GM23338 (cell line): ENCODE results near the gene SMIM12.

Experiments used
- CTCF ChIP-seq, 2 experiments: fragments of 200-600 bp in 1 of 2; sonication (generic) in 1 of 2; conservative IDR thresholded peaks; 2 replicates each; pipeline versions ENCODE4 v1.5.1 to v1.6.1; 2016 to 2017; ENCODE audit warnings: antibody characterized with exemption in 2 of 2, low read depth in 2 of 2, mild to moderate bottlenecking in 2 of 2, moderate library complexity in 1 of 2
- EZH2phosphoT487 ChIP-seq: fragments of 200-600 bp; sonication (generic); IDR thresholded peaks from one replicate; pipeline ENCODE4 v1.8.1; 2018; ENCODE audit warnings: antibody characterized with exemption; ENCODE audit not compliant: unreplicated experiment
- REST ChIP-seq: IDR thresholded peaks from one replicate; pipeline ENCODE4 v1.6.1; 2018; ENCODE audit warnings: antibody characterized with exemption; ENCODE audit not compliant: unreplicated experiment

- TF ChIP-seq CTCF (conservative IDR thresholded peaks at IDR 0.05; ENCODE audit: low read depth in 2 of 2) = peak in 1 of 2 experiments; percentile 46; a peak in 3 of 4 replicates
- no peak for TF ChIP-seq REST
- no peak for TF ChIP-seq EZH2phosphoT487
Measured at GRCh38 chr1:34896612-34897011, 37.1 kb upstream of the SMIM12 start.
